Eye (tissue), 1 donor: ENCODE results near the gene ERI3.

Experiments used
- DNase-seq: peaks from one replicate; pipeline ENCODE4 v3.0.0-alpha.2; 2015

Gene ERI3

DNA sequence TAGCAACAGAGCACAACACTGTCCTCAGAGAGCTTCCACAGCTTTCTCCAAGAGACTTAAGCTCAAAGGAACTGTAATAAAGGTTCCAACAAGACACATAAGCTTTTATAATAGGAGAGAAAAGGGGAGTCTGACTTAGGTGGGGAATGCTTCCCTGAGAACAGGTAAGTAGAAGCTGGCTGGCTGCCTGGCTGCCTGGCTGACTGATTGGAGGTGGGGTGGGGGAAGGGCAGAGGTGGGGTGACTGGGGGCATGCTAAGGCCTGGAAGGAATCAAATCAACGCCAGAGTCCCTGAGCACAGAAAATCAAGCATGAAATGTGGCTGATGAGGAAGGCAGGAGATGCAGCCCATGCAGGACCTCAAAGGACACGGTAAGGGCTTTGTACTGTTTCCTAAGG, 96.0 kb downstream of the ERI3 start:
- no peak for DNase-seq

DNA sequence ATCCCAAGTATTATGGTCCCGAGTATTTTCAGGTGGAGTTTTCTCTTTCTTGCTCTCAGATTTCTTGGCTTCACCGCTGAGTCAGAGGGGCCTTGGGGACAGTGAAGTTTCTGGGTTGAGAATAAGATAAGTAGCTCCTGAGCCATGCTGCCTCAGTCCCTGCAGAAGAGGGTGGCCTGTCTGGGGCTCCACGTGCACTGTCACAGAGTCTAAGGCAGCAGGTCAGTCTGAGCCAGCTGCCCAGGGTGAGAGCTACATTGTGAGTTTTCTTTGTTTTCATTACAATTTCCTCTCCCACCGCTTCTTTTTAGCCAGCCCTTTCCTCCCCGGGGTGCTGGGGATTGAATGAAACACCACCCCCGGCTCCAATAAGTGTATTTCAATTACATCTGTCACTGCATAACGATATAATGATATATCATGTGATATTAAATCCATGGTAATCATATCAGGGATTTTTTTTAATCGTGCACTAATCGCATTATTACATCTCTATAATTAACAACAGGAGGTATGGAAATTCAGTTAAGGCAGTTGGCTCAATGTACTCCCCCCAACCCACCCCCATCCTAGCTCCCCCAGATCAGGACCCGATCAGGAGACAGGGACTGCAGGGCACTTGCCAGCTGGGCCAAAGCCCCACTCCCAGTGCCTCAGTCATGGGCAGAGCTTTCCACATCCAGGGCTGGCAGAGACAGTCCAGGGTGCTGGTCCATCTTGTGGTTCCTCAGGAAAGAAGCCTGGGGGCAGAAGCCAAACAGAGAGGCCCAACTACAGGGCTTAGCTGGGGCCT, 98.1 kb downstream of the ERI3 start:
- DNase-seq: no peak

DNA sequence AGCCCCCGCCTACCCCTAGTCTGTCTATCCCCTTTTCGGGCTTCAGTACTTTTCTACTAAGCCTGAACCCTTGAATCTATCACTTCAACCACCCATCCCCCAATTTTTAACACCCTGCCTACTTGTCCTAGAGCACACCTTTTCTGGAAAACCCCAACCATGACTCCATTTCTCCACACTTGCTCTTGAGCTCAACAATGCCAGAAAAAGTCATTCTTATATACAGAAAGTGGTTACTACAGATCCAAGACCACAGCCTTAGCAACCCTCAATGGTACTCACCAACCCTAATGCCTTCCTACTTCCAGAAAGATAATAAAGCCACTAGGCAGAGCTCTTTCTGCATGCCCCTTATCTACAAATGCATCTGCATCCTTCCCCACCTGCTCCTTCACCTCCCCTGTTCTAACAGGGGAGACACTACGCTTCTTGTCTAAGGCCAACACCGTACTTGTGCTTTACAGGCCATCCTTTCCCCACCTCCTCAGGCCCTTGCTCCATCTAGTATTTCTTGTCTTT, 100.6 kb downstream of the ERI3 start:
- no peak for DNase-seq

DNA sequence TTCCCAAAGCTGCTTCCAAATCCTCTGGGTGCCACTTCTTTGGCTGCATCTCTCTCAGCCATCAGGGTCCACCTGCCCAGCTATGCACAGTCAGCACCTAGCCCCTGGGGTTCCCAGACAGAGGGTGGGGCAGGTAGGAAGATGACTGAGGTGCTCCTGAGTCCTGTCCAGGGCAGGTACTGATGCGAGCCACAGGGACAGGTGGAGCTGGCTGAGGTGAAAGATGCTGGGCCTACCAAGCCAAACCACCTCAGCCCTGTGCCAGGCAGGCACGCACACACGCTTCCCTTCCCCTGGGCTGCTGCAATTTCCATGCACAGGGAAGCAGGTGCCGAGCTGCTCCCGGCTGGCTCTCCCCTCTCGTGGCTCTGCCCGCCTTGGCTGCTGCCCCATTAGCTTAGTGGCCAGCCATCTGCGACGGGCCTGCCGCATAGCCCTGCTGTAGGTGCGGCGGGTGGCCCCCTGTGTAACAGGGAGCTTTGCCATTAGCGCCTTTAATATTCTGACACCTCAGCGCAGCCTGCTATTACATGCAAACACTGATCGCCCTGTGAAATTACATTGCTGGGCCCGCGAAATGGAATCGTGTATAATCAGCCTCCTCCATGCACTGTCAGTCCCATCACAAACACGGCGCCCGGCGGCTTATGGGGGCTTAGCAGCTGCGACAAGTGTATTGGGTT, 102.9 kb downstream of the ERI3 start:
- DNase-seq: peak; percentile 45

DNA sequence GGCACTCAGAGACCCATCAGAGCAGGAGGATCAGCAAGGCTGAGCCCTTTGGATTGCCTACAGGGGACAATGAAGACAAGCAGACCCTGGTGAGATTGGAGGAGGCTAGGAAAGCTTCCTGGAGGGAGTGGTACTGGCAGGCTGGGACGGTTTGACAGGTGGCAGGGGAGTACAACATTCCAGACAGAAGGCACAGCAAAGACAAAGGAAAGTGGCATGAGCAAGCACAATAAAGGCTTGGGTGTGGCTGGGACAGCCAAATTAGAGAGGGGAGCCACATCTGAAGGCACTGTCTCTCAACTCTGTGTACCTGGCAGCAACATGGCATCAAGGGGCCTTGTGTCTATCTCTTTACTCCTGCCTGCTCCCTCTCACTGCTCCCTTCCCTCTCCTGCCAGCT, 103.6 kb downstream of the ERI3 start:
- DNase-seq: no peak

DNA sequence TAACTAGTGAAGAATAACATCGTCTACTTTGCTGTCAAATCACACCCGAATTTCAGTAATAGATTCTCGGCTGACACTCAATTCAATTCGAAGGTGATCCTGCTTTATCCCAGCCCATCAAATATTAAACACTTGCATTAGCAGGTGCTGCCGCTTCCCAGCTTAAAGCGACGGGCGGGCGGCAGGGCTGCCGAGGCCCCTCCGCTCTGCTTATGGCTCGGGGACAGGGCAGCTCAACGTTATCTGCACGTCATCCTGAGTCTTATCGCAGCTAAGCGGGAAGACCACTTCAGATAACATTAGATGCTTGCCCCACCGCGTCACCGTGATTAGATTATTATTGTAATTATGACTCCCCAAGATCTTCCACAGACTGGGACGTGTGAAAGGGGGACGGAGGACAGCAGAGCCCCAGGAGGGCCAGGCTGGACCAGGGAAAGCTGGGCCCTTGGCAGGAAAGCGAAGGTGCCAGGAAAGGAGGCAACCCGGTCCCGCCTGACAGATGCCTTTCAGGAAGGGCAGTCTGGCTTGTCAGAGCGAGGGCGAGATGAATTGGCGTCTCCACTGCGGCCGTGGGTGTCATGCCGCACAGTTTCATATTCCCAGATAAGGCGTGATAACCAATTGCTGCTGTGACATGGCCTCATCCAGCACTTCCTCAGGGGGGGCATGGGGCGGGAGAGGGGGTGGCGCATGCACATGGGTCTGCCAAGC, 104.8 kb downstream of the ERI3 start:
- peak; percentile 59 for DNase-seq

DNA sequence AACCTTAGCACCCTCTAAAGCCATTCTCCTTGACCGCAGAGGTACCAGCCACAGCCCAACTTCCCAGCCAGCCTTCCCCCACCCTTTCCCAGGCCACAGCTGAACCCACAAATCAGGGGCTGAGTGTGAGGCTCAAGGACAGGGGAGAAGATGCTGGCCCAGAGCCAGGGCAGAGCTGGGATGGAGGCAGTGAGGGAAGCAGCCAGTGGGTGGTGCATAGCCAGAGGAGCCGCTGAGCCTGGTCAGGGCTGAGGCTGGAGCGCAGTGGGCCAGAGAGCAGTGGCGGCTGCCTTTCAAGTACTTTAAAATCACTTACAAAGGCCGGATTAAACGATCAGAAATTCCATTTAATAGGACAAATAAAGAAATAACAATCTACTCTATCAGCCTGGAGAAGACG, 105.5 kb downstream of the ERI3 start:
- DNase-seq: peak; percentile 72

DNA sequence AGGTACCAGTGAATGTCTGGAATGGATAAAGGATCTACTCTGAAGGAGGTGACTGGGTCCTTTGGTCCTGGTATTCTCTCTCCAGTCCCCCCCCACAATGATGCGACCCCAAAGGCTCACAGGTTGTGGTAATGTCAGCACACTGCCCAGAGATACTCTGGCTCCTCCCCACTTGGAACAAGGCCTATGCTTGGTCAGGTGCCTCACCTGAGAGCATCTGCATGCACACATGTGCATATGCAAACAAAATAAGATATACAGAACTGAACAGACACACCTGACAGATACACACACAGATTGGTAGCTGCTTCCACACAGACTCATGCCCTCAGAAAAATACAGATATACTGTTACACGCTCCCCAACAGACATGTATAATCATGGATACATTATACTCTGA, 108.3 kb downstream of the ERI3 start:
- no peak for DNase-seq

DNA sequence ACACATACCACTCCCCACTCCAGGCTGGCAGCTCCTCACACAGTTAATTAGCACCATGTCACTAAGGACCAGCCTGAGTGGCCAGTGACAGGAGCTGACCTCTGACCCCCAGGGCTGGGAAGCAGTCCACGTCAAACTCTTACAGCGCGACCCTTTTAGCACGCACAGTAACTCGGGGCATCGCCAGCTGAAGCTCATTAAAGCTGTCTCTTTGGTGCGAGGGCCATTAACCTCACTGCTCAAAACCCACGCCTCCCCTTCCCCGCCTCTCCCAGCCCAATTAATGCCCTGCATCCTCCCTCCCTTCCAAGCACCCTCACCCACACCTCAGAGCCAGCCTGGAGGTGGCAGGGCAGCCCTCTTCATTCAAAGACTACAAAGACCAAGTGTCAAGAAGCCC, 110.1 kb downstream of the ERI3 start:
- peak; percentile 61 for DNase-seq

DNA sequence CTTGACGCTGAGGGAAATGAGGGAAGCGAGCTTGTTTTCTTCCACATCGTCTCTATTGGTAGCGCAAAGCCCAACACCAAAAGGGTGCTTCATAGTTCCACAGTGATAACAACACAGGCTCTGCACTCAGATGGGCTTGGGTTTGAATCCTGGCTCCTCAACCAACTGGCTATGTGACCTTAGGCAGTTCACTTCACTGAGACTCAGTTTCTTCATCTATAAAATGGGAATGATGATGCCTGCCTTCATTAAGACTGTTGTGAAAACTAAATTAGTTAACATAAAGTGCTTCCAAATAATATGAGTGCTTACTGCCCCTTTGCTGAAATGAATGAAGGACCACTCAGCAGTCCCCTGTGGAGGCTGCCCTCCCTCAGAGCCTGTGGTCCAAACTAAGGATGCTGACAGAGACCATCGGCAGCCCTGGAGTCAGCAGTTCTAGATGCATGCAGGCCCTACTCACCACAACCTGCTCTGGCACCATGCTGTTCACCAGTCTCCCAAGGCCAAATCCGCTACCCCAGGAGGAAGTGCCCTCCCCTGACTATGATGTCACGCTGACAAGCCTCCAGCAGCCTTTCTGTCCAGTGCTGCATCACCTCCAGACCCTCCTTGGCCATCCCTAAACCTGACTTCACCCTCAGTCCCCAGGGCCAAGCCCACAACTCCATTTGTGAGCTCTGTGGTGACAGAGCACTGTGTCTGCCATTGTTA, 111.1 kb downstream of the ERI3 start:
- no peak for DNase-seq

DNA sequence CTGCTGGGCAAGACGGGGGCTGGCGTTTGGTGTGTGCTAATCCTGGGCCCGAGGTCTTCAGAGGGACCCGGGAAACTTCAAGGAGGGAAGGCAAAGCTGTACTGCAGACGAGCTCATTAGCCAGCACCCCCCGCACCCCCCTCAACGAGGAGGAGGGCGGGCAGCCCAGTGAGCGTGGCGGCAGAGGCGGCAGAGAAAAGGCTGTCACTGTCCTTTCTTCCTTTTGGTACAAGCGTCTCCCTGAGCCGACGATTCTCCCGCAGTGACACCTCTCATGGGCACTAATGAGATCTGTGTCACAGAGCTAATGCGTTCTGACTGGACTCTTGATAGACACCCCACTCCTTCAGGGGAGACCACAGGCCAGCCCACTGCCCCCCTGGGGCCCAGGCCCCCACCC, 112.3 kb downstream of the ERI3 start:
- DNase-seq: peak; percentile 67

DNA sequence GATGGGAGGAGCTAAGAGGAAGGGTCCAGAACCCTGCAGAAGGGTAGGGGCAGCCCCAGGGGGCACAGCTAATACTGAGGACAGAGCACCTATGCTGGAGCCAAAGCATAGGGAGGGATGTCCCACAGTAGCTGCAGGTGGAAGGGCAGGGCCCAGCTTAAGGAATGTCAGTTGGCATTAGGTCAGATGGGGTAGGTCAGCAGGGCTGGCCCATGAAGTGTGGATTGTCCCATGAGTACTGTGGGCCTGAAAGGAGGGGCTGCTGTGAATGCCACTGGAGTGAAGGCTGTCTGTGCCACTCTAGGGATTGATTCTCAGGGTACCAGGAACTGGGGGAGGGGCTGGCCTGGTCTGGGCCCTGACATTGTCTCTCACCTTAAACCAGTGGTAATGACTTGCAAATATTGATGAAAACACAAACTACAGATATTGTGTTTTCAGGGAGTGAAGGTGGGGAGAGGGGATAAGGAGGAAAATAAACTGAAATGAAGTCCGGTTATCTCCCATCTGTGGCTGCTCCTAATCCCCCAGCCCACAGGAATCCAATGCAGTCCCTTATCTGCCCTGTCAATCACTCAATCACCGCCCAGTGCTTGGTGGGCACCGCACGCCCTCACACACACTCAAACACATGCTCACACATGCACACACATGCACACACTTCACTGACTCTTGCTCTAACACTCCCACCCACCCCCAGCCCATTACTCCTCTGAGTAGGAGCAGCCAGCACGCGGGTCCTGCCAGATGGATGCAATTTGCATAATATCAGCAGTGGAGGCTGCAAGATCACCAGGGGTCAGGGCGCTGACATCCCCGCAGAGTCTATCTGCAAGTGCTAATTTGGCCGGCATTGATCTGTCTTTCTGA, 114.0 kb downstream of the ERI3 start:
- DNase-seq: peak; percentile 74

DNA sequence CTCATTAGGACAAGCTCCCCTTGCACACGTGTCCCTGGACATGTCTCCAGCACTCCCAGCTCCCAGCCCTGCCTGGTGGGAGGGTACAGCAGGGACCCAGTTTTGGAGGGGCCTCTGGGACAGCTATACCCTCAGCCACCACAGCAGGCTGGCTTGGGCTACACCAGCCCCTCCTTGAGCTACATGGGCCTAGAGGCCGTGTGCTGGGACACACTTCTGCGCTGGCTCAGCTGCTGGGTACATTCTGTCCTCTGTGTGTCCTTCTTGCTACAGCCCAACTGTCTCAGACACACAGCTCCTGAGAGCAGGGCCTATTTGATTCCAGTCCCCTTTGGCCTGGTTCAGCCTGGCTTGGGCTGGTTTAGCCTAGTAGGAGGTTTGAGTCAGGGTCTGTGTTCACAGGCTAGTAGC, 115.1 kb downstream of the ERI3 start:
- no peak for DNase-seq

DNA sequence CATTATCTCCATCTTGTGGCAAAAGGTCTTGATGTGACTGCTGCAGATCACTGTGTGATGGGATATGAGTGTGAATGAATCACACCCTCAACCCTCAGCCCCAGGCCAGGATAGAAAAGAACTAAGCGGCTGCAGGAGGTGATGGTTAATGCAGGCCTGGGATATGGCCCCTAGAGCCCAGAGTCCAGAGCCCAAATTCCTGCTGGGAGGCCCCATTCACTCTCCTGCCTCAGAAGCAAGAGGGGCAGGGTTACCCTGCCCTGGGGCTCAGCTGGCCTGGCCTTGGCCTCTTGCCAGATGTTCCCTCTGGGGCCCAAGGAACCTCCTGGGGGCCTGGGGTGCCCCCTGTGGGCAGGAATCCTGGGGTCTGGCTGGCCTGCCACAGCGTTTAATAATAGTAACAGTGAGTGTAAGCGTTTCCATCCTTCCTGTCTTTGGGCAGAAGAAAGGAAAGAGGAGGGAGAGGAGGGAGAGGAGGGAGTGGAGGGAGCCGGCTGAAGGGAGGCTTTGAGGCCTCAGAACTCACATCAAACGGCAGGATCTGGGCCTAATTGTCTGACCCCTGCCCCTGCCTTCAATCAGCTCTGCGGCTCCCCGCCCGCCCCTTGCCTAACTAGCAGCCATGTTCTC, 115.6 kb downstream of the ERI3 start:
- DNase-seq: peak; percentile 90

DNA sequence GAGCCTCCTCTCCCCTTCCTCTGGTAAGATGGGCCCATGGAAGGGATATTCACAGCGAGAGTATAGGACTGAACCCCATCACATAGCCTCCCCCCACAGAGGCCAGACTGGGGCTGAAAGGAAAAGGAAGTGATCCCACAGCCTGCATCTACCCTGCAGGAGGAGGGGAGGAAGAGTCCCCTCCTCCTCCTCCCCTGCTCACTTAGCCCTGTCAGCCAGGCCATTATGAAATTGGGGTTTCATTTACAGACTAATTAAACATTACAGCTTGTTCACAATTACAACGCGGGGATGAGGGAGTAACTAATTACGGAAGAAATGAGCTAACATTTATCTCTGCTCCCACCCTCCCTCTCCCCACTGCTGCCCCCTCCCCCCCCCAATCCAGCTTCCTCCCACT, 116.4 kb downstream of the ERI3 start:
- no peak for DNase-seq

DNA sequence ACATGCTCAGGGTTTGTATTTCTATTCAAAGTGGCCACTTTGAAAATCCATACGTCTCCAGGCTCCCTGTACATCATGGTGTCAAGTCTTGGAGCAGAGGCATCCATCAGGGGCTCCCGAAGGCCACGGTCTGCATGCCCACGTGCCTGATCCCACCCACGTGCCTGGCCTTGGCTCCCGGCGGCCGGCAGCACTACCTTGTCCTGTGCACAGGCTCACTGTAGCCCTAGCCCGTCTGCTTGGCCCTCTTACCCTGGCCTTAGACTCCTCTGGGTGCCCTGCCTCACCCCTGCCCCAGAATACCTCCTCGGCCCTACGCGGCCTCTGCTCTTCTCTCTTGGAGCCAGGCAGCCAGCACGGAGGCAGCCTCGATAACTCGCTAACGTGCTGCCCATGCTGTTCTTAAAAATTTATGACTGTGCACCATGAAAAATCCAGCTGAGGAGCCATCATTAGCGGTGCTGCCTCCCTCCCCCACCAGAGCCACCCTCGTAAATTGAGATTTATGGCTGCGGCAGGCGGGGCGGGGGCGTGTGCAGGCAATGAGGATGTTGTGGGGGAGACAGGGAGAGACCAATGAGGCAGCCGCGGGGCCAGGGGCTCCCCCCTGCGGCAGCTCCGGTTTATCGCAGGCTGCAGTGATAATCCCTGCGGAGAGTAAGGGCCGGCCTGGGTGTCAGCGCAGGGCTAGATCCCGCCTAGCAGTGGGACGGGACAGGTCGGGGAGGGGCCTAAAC, 117.2 kb downstream of the ERI3 start:
- peak; percentile 87 for DNase-seq

DNA sequence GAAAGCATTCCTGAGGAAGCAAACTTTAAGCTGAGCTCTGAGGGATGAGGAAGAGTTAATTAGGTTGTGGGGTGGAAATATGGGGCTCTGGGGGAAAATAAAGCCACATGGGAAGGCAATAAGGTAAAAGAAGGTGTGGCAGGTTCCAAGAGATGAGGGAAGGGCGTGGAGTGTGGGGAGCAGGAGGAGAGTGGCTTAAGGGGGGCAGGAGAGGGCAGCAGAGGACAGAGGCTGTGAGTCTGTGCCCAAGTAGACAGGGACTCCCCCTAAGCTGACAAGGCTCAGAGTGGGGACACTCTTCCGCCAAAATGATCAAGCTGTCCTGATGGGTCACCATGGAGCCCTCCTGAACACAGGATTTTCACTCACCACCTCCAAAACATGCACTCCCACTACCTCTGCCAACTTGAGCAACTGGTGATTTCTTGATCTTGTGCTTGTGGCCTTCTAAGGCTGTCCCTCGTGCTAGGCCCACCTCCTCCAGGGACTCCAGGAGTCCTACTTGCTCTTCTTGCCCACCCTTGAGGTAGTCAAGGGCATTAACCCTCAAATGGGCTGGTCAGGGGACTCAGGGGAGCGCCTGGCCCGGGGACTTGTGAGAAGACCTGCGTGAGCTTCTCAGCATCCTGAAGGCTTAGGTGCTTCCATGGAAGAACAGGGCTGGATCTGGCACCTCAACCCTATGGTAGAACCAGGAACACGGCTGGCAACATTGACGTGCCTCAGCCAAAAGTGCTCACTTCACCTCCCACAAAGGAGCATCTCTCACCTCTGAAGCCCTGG, 118.4 kb downstream of the ERI3 start:
- DNase-seq: no peak

DNA sequence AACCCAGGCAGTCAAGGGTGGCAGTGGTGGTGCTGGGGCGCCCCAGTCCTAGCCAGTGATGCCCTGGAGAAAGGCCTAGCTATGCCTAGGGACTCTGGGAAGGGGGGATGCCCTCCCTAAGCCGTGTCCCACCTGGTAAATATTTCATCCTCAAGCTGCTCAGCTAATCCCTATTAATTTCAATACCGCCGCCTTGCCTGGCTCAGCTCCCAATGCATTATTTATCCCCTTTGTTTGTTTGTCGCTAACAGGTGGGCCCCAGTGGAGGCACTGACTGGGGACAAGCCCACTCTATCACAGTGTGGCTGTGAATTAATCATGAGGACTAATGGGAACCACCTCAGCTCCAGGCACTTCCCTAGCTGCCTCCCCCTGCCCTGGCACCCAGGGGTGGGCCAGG, 119.2 kb downstream of the ERI3 start:
- DNase-seq: peak; percentile 70

DNA sequence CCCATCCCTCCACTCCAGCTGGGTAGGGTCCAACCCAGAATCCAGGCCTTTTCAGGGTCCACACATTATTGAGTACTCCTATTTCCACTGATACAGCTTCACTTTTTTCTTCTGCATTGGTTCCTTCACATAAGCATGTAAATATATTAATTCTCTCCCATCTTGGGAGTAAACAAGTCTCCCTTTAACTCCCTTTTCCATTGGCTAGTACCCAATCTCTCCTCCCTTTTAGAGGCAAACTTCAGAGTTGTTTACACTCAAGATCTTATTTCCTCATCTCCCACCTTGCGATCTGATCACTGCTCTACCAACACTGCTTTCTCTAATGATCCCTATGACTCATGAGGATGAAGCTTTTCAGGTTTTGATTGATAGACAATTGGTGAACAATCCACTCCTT, 121.5 kb downstream of the ERI3 start:
- no peak for DNase-seq

DNA sequence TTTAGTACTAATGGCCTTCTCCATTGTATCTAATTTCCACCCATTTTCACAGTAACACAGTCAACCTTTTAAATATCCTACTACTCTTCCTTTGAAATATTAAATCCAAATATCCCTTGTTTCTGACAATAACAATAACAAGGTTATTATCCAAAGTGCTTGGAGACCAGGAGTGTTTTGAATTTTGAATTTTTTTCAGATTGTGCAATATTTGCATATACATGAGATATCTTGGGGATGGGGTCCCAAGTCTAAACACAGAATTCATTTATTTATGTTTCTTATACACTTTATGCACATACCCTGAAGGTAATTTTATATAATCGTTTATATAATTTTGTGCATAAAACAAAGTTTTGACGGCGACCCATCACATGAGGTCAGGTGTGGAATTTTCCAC, 124.3 kb downstream of the ERI3 start:
- DNase-seq: no peak
